CD4-positive, alpha-beta T cell treated with Interleukin-15 for 1 hour (primary cell): ENCODE data around the gene EDN1.

ENCODE experiments used
- DNase-seq: peaks from one replicate; pipeline ENCODE4 v3.0.0-alpha.2; 2020

The EDN1 gene

DNA sequence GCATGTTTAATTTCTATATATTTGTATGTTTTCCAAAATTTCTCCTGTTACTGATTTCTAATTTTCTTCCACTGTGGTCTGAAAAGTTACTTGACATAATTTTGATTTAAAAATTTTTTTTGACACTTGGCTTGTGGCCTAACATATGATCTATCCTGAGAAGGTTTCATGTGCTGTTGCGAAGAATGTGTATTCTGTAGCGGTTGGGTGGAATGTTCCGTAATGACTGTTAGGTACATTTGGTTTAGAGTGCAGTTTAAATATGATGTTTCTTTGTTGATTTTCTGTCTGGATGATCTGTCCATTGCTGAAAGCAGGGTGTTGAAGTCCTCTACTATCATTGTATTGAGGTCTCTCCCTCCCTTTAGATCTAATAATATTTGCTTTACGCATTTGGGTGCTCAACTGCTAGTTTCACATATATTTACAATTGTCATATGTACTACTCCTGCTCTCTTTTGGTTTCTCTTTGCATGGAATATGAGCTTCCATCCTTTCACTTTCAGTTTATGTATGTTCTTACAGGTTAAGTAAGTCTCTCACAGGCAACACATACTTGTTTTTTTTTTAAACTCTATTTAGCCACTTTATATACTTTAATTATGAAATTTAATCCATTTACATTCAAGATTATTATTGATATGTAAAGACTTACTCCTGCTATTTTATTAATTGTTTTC is 19.5 kb upstream of the EDN1 start:
- DNase-seq: no peak

DNA sequence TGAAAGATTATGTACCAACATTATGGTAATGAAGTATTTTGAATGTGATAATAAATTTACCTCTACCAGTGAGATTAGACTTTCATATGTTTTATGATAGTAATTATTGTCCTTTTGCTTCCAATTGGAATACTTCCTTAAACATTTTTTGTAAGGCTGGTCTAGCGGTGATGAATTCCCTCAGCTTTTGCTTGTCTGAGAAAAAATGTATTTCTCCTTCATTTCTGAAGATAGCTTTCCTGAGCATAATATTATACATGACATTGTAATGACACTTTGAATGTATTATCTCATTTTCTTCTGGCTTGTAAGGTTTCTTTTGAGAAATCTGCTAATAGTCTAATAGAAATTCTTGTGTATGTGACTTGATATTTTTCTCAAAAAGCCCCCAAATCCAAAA is 18.6 kb upstream of the EDN1 start:
- DNase-seq: no peak

GRCh38 chr6:12271997-12272396 is 18.2 kb upstream of the EDN1 start:
- no peak for DNase-seq

- DNase-seq: no peak
These were observed 15.1 kb upstream of the EDN1 start for GRCh38 chr6:12275107-12275506.

DNA sequence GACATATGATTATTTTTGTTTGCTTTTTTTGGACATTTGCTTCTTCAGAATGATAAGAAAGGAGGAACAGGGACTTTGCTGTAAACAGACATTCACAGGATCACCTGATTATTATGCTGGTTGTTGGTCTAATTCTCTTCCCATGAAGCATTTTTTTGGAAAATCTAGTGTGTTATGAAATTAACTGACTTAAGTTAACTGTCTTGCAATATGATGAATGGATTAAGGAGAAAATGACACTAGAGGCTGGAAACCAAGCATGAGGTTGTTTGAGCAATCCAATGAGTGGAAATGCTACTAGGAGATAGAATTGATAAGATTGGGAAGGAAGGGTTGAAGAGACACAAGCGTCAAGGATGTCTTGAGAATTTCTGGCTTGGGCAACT is 13.2 kb upstream of the EDN1 start:
- DNase-seq: no peak

- no peak for DNase-seq
These were observed 12.8 kb upstream of the EDN1 start for GRCh38 chr6:12277386-12277785.

DNA sequence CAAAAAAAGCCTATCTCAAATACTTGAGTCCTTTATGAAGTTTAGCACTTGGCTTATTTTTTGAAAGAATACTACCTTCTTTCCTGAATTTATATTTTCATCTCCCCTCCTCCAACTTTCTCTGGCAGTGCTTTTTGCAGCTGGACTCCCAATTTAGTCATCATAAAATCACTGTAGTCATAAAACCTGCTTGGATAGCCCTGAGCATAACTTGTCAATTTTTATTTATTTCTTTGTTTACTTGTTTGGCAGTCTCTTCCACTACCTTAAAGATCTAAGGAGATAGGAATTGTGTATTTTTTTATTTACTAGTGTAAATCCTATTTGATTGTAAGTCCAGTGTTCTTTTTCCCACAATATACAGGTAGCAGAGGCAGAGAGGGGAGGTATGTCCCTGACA is 11.2 kb upstream of the EDN1 start:
- DNase-seq: no peak

DNA sequence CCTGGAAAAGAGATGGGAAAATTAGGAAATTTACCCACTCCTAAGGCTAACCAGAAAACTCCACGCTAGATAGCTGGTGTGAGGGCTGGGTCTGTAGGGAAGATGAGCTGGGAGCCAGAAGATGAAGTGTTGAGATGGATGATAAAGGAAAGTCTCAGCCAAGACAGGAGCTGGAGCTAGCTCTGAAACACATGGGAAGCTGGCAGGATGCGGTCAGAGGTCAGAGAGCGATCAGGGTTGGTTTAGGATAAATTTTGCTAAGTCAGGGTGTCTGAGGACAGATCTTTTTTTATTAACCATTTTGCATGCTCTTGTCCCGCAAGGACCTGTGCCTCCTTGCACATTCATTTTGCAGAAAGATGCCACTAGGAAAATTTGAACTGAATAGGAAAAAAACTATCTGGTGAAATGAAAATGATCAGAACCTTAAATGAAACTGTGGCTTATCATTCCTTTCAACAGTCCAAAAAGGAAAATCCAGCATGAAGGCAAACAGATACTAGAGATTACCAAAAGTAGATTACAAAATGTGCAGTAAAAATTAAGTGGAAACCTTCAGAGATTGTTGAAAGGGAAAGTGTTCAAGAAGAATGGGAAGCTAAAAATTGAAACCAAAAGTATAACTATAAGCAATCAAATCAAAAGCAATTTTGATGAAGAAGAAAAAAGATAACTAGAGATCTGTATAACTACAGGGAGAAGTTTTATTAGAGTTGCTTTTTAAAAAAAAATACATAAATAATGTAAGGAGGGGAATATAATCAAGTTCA is 10.7 kb upstream of the EDN1 start:
- DNase-seq: no peak

DNA sequence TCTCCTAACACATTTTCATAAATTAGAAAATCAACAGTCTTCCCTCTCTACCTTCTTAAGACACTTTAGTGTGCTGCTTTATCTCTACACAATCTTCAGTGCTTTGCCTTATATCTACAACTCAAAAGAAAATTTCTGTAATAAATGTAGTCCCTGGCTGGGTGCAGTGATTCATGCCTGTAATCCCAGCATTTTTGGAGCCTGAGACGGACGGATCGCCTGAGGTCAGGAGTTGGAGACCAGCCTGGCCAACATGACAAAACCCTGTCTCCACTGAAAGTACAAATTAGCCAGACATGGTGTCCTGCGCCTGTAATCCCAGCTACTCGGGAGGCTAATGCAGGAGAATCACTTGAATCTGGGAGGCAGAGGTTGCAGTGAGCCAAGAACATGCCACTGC is 9.7 kb upstream of the EDN1 start:
- no peak for DNase-seq

DNA sequence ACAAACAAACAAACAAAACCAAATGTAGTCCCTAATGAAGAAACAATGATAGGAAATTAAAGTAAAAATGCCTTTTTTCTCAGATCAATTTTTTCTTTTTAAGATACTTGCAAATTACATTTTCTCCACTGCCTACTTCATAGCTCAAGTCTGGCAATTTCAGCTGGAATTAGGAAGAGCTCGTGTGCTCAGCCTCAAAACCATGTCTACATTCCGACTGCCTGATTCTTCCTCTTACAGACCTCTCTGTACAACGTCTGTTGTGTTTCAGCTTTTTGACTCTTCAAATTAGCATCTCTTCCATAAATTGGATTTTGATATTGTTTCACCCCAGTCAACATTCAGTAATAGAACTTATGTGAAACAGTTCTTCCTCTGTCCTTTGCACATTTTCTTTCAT is 9.3 kb upstream of the EDN1 start:
- DNase-seq: no peak

DNA sequence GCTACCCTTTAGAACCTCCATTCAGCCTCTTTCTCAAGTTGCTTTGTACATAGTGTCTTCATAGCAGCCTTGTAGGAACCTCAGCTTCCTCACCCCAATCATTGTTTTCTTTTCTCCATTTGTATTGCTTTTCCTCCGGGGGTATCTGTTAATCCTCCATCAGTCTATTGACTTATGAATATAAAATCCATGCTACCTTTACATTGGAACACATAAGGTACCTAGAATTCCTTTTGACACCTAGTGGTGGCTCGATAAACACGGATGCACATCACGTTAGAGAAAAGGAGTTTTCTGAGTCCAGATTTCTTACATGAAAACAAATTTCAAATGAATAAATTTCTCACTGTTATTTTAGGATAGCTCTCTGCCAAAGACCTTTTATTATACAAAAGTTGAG is 6.3 kb upstream of the EDN1 start:
- DNase-seq: no peak

GRCh38 chr6:12286373-12287110 is 3.6 kb upstream of the EDN1 start:
- no peak for DNase-seq

- no peak for DNase-seq
These were observed 1.9 kb upstream of the EDN1 start for GRCh38 chr6:12288211-12288618.

DNA sequence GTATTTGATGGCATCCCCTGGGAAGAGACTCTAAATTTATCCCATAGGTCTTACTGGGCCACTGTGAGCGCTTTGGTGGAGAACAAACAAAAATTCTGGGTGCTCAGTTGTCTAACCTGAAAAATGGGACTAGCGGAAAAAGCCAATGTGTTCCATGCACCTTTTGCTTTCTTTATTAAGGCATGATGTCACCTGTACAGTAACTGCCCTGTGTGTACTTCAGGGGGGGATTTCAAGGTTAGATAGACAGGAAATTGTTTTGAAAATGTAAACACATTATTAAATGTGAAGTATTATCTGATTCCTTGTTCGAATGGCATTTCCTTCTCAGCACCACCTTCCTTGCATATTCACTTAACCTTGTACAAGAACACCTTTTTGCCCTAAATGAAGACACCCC is 1.2 kb upstream of the EDN1 start:
- DNase-seq: no peak

GRCh38 chr6:12289365-12289919 is 719 bp upstream of the EDN1 start:
- peak; percentile 25 for DNase-seq

GRCh38 chr6:12291071-12291838 is 1.1 kb downstream of the EDN1 start:
- no peak for DNase-seq

DNA sequence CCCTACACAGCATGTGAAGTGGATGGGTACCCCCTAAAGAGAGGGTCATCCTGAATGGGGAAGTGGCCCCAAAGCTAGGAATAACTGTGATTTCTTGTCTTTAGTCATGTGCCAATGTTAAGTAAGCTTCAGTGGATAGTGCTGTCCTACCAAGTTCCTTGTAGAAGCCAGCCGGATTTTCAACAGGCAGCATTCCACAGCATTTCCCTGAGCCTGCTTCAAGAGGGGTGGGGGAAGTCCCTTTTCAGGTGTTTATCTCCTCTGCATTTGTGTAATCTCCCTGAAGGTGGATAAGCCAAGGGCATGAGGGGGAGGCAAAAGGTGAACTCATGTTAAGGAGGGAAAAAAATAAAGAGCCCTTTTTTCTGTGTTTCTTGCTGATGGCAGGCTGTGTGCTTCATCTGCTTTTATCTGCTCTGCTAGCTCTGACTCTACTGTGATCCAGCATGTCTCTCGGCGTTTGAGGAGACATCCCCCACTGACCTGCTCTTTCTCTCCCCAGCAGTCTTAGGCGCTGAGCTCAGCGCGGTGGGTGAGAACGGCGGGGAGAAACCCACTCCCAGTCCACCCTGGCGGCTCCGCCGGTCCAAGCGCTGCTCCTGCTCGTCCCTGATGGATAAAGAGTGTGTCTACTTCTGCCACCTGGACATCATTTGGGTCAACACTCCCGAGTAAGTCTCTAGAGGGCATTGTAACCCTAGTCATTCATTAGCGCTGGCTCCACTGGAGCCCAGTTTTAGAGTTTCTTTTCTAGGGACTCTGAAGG is 1.9 kb downstream of the EDN1 start:
- DNase-seq: no peak

DNA sequence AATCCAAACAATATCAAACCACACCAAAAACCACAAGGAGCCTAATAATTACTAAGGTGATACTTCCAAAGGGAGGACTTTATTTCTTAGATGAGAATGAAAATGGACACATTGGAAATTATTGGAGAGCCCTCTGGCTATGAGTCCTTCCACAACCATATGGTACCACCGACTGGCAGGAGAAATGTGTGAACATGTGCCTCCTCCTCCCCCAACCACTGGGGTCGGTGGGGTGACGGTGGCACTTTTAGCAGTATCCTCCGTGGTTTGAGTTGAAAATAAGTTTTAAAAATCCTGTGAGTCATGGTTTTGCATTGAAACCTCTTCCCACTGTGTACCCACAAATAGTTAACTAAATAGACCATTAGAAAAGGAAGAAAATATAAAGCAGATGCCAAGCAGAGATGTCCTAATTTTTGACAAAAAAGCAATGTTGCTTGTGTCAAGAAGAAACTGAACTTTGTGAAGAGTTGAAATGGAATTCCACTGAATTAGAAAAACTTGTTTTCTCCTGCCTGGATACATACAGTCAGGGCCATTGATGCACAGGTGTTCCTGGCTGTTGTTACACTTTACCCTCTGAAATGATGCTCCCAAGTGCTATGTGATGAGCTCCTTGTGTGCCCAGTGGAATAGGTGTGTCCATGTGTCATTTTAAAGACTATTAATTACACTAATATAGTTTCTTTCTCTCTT is 3.2 kb downstream of the EDN1 start:
- no peak for DNase-seq

GRCh38 chr6:12293931-12294807 is 4.0 kb downstream of the EDN1 start:
- DNase-seq: no peak

- no peak for DNase-seq
These were observed 4.8 kb downstream of the EDN1 start for GRCh38 chr6:12294851-12295536.
